Endothelial cell of umbilical vein (primary cell): Measurements from ENCODE around the gene MSANTD2. TPM values are rescaled to one million over a fixed set of nuclear protein-coding genes. Genes with fewer than 3 reads are reported as not detected.

ENCODE experiments used
- BruUV-seq: library from RNA; stranded (reverse); fragments of 400-500 nt; replicated peaks from 2 replicates; lab custom pipeline; 2021; lab: Mats Ljungman, UMichigan
- CTCF ChIA-PET: fragments of 300-600, 350-600 bp; sonication (Branson Sonifier 250); formaldehyde crosslinking; loops from one replicate; lab custom pipeline; 2021; ENCODE audit warnings: antibody characterized with exemption, inconsistent platforms; lab: Charles Lee
- POLR2A ChIA-PET: fragments of 300-600, 350-600 bp; sonication (Branson Sonifier 250); formaldehyde crosslinking; loops from one replicate; lab custom pipeline; 2021; ENCODE audit warnings: antibody characterized with exemption, inconsistent platforms; lab: Charles Lee
- DNase-seq: peaks from one replicate; pipeline ENCODE4 v3.0.0-alpha.2; 2011; ENCODE audit warnings: low read depth, low spot score
- FAIRE-seq: peaks from 2 replicates; lab custom pipeline; 2011; peaks lifted over from hg19 to GRCh38; lab: Jason Lieb, UNC
- H2AFZ ChIP-seq: 2 replicates; pipeline ENCODE4 v1.6.0; 2012; ENCODE audit warnings: low read depth, low read length, control low read depth, inconsistent platforms
- H3K27ac ChIP-seq: 2 replicates; pipeline ENCODE4 v1.5.1; 2011; ENCODE audit warnings: low read depth, mild to moderate bottlenecking, control low read depth, low read length, moderate library complexity; ENCODE audit not compliant: insufficient read depth
- H3K27me3 ChIP-seq, 2 experiments: 2 replicates each; pipeline versions ENCODE4 v1.6.0 to v1.6.1; 2011; ENCODE audit warnings: low read length in 2 of 2, mixed read lengths in 1 of 2; ENCODE audit not compliant: control insufficient read depth in 2 of 2, insufficient read depth in 2 of 2
- H3K36me3 ChIP-seq, 2 experiments: 2 replicates in 1 of 2; 3 replicates in 1 of 2; pipeline ENCODE4 v1.5.1; 2011; ENCODE audit warnings: low read length in 2 of 2, mild to moderate bottlenecking in 1 of 2, moderate library complexity in 1 of 2; ENCODE audit not compliant: control insufficient read depth in 2 of 2, insufficient read depth in 2 of 2; ENCODE audit errors: extremely low read depth in 1 of 2
- H3K4me1 ChIP-seq: 3 replicates; pipeline ENCODE4 v1.5.1; 2011; ENCODE audit warnings: mild to moderate bottlenecking, low read length; ENCODE audit not compliant: control insufficient read depth, insufficient read depth; ENCODE audit errors: extremely low read depth
- H3K4me2 ChIP-seq: 2 replicates; pipeline ENCODE4 v1.6.1; 2011; ENCODE audit warnings: low read length, control low read depth, mixed read lengths; ENCODE audit not compliant: insufficient read depth
- H3K4me3 ChIP-seq, 3 experiments: fragments of 200-600 bp in 1 of 3; sonication (generic), shearing (Covaris generic) in 1 of 3; replicated peaks in 1 of 3; 2 replicates each; pipeline ENCODE4 v1.5.1; 2011 to 2016; ENCODE audit warnings: control low read depth in 3 of 3, low read length in 3 of 3, mild to moderate bottlenecking in 2 of 3, inconsistent platforms in 1 of 3, low read depth in 1 of 3, moderate library complexity in 1 of 3; ENCODE audit not compliant: insufficient read depth in 1 of 3
- H3K79me2 ChIP-seq: 2 replicates; pipeline ENCODE4 v1.6.0; 2012; ENCODE audit warnings: low read length, inconsistent platforms; ENCODE audit not compliant: control insufficient read depth, insufficient read depth
- H3K9ac ChIP-seq: replicated peaks from 2 replicates; pipeline ENCODE3; 2011; ENCODE audit warnings: low read length, control low read depth; ENCODE audit not compliant: insufficient read depth; ENCODE audit errors: extremely low read depth
- H3K9me1 ChIP-seq: replicated peaks from 3 replicates; pipeline ENCODE4 v1.6.0; 2011; ENCODE audit warnings: mild to moderate bottlenecking, low read length; ENCODE audit not compliant: control insufficient read depth, insufficient read depth; ENCODE audit errors: extremely low read depth
- H3K9me3 ChIP-seq: replicated peaks from 2 replicates; pipeline ENCODE4 v1.5.1; 2012; ENCODE audit warnings: low read length, inconsistent platforms; ENCODE audit not compliant: control insufficient read depth, insufficient read depth
- H4K20me1 ChIP-seq: replicated peaks from 2 replicates; pipeline ENCODE3; 2011; ENCODE audit warnings: mild to moderate bottlenecking, low read length; ENCODE audit not compliant: control insufficient read depth, insufficient read depth; ENCODE audit errors: extremely low read depth
- CTCF ChIP-seq, 2 donors: IDR thresholded peaks; 1 replicate in 1 of 2; 2 replicates in 1 of 2; pipeline ENCODE4 v1.5.1; 2011; ENCODE audit warnings: low read length in 2 of 2, mild to moderate bottlenecking in 2 of 2, moderate library complexity in 2 of 2, control low read depth in 1 of 2, inconsistent platforms in 1 of 2, low read depth in 1 of 2; ENCODE audit not compliant: insufficient read depth in 1 of 2; ENCODE audit errors: extremely low read depth in 1 of 2
- EZH2 ChIP-seq: IDR thresholded peaks from 2 replicates; pipeline ENCODE4 v1.6.1; 2012; ENCODE audit warnings: borderline replicate concordance, low read depth, mild to moderate bottlenecking, moderate library complexity, low read length, inconsistent platforms; ENCODE audit not compliant: severe bottlenecking
- FOS ChIP-seq: IDR thresholded peaks from 2 replicates; pipeline ENCODE4 v1.6.1; 2011; ENCODE audit warnings: mild to moderate bottlenecking, low read length, moderate library complexity, borderline replicate concordance; ENCODE audit not compliant: insufficient read depth
- GATA2 ChIP-seq: IDR thresholded peaks from 2 replicates; pipeline ENCODE4 v1.7.0; 2011; ENCODE audit warnings: low read depth, mild to moderate bottlenecking, moderate library complexity, mixed read lengths, low read length; ENCODE audit not compliant: insufficient read length, insufficient read depth
- JUN ChIP-seq: IDR thresholded peaks from 2 replicates; pipeline ENCODE4 v1.6.1; 2011; ENCODE audit warnings: borderline replicate concordance, low read depth; ENCODE audit not compliant: insufficient read length, insufficient read depth
- MAX ChIP-seq: IDR thresholded peaks from 2 replicates; pipeline ENCODE4 v1.6.1; 2011; ENCODE audit not compliant: insufficient read depth, insufficient read length
- POLR2A ChIP-seq: IDR thresholded peaks from 2 replicates; pipeline ENCODE4 v1.6.1; 2012; ENCODE audit warnings: low read depth, mild to moderate bottlenecking, control low read depth, low read length
- POLR2AphosphoS5 ChIP-seq: IDR thresholded peaks from 2 replicates; pipeline ENCODE4 v1.6.1; 2012; ENCODE audit warnings: low read depth, mild to moderate bottlenecking, control low read depth, low read length, moderate library complexity; ENCODE audit not compliant: insufficient read depth
- dilution Hi-C: fragments of 300-500 bp; cut with MboI; formaldehyde crosslinking; loops from one replicate; pipeline ENCODE4 v1.15.0; 2019; ENCODE audit warnings: low sequenced_read_pairs; ENCODE audit not compliant: extremely low pct_ligation_motif_present
- intact Hi-C: fragments of 100-400 bp; cut with micrococcal nuclease; formaldehyde crosslinking; loops from one replicate; pipeline ENCODE4 v1.10.0; 2022
- polyA plus RNA-seq, 4 experiments: library from polyadenylated mRNA; depleted of rRNA in 3 of 4; stranded (reverse) in 3 of 4; unstranded in 1 of 4; fragments of >200 nt; gene quantifications; 2 replicates each; pipeline versions ENCODE4 v1.2.1 to v1.2.3, GENCODE V29; 2011 to 2012; ENCODE audit warnings: missing spikeins in 1 of 4
- total RNA-seq: library from RNA; stranded (reverse); gene quantifications from 2 replicates; pipeline ENCODE4 v1.2.3, GENCODE V29; 2021

The MSANTD2 gene
- total and polyA plus RNA-seq, 2 donors (not counting 3 experiments of a cell fraction or from before 2014, with no cell fraction given): 5.5 to 23.2 TPM

GRCh38 chr11:124807201-124807600, 7.0 kb upstream of the MSANTD2 start:
- H3K9me1 ChIP-seq: no peaks in the 10 kb centered on the region
- no peak overlapping the region for H3K9ac ChIP-seq
- no peaks in the 10 kb centered on the region for H3K9me3 ChIP-seq
- no peaks in the 10 kb centered on the region for H3K27me3 ChIP-seq
- H3K4me1 ChIP-seq: no peaks in the 10 kb centered on the region
- BruUV-seq: no TSS peak
- TF ChIP-seq JUN (no peak), POLR2A (no peak), MAX (no peak), GATA2 (no peak), CTCF (IDR thresholded peaks at IDR 0.05; ENCODE audit: extremely low read depth in 1 of 2, insufficient read depth in 1 of 2, low read depth in 1 of 2, low read length in 2 of 2) (no peak), FOS (peak; percentile 10), EZH2 (no peak), POLR2AphosphoS5 (no peak)
- H3K36me3 ChIP-seq: no peaks in the 10 kb centered on the region
- no peak for FAIRE-seq
- no peaks in the 10 kb centered on the region for H3K79me2 ChIP-seq
- H4K20me1 ChIP-seq: no peaks in the 10 kb centered on the region
- dilution Hi-C loops: no loop called here
- CTCF ChIA-PET: interaction anchor here (1.8 to 2.3 kb wide), 3 partner anchors 14 to 30 kb away, joined by 7 to 15 read pairs (median 9); no protein-coding TSS in a partner anchor
- H2AFZ ChIP-seq: no peak overlapping the region
- intact Hi-C loops: no loop called here
- POLR2A ChIA-PET: no interaction called here
- H3K4me2 ChIP-seq: no peak overlapping the region
- DNase-seq: no peak
- no peak overlapping the region for H3K4me3 ChIP-seq
- H3K27ac ChIP-seq: no peak overlapping the region
